Sigmoid colon (tissue), 4 donors: ENCODE data around the gene ZSCAN23.

Experiments used
- CTCF ChIP-seq, 4 experiments: fragments of 450-650 bp in 3 of 4; fragments of 200-600 bp in 1 of 4; IDR thresholded peaks; one replicate each; pipeline ENCODE4 v1.5.1; 2016 to 2019; ENCODE audit warnings: antibody characterized with exemption in 4 of 4, mild to moderate bottlenecking in 3 of 4, moderate library complexity in 2 of 4
- EP300 ChIP-seq, 4 donors: sonication (generic); formaldehyde crosslinking; IDR thresholded peaks; one replicate each; pipeline ENCODE4 v1.6.1; 2017; ENCODE audit warnings: antibody characterized with exemption in 4 of 4
- POLR2A ChIP-seq, 2 donors: fragments of 450-650 bp; IDR thresholded peaks; one replicate each; pipeline ENCODE4 v1.6.1; 2016; ENCODE audit warnings: antibody characterized with exemption in 2 of 2, mild to moderate bottlenecking in 2 of 2, moderate library complexity in 2 of 2
- POLR2AphosphoS5 ChIP-seq, 4 donors: sonication (generic); formaldehyde crosslinking; IDR thresholded peaks; one replicate each; pipeline ENCODE4 v1.6.1; 2017; ENCODE audit warnings: antibody characterized with exemption in 4 of 4

- no peak for TF ChIP-seq CTCF (IDR thresholded peaks at IDR 0.05)
- no peak for TF ChIP-seq POLR2AphosphoS5 (IDR thresholded peaks at IDR 0.05)
- no peak for TF ChIP-seq EP300 (IDR thresholded peaks at IDR 0.05)
- TF ChIP-seq POLR2A (IDR thresholded peaks at IDR 0.05): no peak
Observed at GRCh38 chr6:28458568-28458967, 15.3 kb upstream of the ZSCAN23 start.
